OCI-LY7 (cell line): ENCODE results near the gene SUPT20H.

Experiments used
- EZH2phosphoT487 ChIP-seq: fragments of 200-600 bp; sonication (generic); IDR thresholded peaks from 2 replicates; pipeline ENCODE4 v1.6.1; 2018; ENCODE audit warnings: low read depth, borderline replicate concordance, mild to moderate bottlenecking, mixed run types, antibody characterized with exemption, low read length, moderate library complexity, mixed read lengths
- TF ChIP-seq, protein P1 (sequence below): fragments of 200-600 bp; sonication (generic); conservative IDR thresholded peaks from 2 replicates; pipeline ENCODE4 v1.5.1; 2014; ENCODE audit warnings: mild to moderate bottlenecking, antibody characterized with exemption, low read length, moderate library complexity, mixed read lengths

DNA sequence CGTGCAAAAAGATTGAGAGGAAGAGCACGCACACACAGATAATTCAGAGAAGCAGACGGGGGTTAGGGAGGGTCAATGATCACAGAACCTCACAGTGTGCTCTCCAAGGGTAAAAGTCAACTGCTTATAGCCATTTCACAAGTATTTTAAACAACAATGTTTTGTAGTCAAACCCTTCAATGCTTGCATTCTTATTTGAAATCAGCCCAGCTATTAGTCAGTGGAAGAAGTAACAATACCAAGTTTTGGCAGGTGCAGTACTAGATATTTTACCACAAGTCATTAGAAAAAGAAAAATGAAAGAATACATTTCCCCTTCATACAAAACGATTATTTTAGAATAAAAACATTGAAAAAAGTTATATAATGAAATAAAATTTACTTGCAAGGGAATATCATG, 43.4 kb upstream of the SUPT20H start:
- TF ChIP-seq, protein P1, sequence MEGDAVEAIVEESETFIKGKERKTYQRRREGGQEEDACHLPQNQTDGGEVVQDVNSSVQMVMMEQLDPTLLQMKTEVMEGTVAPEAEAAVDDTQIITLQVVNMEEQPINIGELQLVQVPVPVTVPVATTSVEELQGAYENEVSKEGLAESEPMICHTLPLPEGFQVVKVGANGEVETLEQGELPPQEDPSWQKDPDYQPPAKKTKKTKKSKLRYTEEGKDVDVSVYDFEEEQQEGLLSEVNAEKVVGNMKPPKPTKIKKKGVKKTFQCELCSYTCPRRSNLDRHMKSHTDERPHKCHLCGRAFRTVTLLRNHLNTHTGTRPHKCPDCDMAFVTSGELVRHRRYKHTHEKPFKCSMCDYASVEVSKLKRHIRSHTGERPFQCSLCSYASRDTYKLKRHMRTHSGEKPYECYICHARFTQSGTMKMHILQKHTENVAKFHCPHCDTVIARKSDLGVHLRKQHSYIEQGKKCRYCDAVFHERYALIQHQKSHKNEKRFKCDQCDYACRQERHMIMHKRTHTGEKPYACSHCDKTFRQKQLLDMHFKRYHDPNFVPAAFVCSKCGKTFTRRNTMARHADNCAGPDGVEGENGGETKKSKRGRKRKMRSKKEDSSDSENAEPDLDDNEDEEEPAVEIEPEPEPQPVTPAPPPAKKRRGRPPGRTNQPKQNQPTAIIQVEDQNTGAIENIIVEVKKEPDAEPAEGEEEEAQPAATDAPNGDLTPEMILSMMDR = no peak
- no peak for TF ChIP-seq EZH2phosphoT487
